ENCODE measurements around the gene PADI3. TPM values are rescaled to one million over a fixed set of nuclear protein-coding genes. Genes with fewer than 3 reads are reported as not detected.

Gene PADI3
- total and polyA plus RNA-seq, 2 of the 8 experiments (the other 6 are each of a cell fraction or from before 2014, with no cell fraction given), result 0.37 to 0.94 TPM

GRCh38 chr1:17200756-17201155, 48.1 kb upstream of the PADI3 start (continued):
- no peak for TF ChIP-seq CHD7 (IDR thresholded peaks at IDR 0.05; ENCODE audit: insufficient replicate concordance, low read length)
- TF ChIP-seq ATF3 (IDR thresholded peaks at IDR 0.05; ENCODE audit: insufficient read depth, low read depth, low read length), result no peak
- no peak for TF ChIP-seq NRF1 (IDR thresholded peaks at IDR 0.05; ENCODE audit: low read depth, low read length)
- TF ChIP-seq RNF2 (IDR thresholded peaks at IDR 0.05; ENCODE audit: borderline replicate concordance, low read depth, low read length, missing control alignments, poor library complexity, severe bottlenecking), result no peak
- no peak for TF ChIP-seq POU5F1 (IDR thresholded peaks at IDR 0.05; ENCODE audit: low read depth, low read length)

All from H1 (cell line).